ENCODE measurements around the gene NEK11. TPM values are rescaled to one million over a fixed set of nuclear protein-coding genes. Genes with fewer than 3 reads are reported as not detected.

The NEK11 gene
- total RNA-seq, 1 donor = 14.5 TPM

- peaks cover 22% of the 10 kb centered on the region for H3K36me3 ChIP-seq (ENCODE audit: insufficient read depth, low read length)
- no peaks in the 10 kb centered on the region for H3K9me3 ChIP-seq (ENCODE audit: low read depth, low read length)
- peaks cover 5% of the 10 kb centered on the region for H4K20me1 ChIP-seq (ENCODE audit: insufficient read depth, low read length)
- no peaks in the 10 kb centered on the region for H3K4me1 ChIP-seq (ENCODE audit: insufficient read depth, low read length)
- no peaks in the 10 kb centered on the region for H3K27me3 ChIP-seq (ENCODE audit: insufficient read depth, low read length)
- no peak overlapping the region for H2AFZ ChIP-seq (ENCODE audit: low read length)
- no peak overlapping the region for H3K4me2 ChIP-seq (ENCODE audit: insufficient read depth, low read length)
- H3K4me3 ChIP-seq (ENCODE audit: insufficient read depth, low read length) = no peak overlapping the region
- DNase-seq (ENCODE audit: insufficient read length, low spot score, missing footprints) = no peak
- TF ChIP-seq CTCF (IDR thresholded peaks at IDR 0.05; ENCODE audit: extremely low read depth, low read depth, low read length) = no peak
- peaks cover under 1% of the 10 kb centered on the region for H3K79me2 ChIP-seq (ENCODE audit: insufficient read depth, low read length)
- no peak overlapping the region for H3K27ac ChIP-seq (ENCODE audit: low read depth, low read length)
Measured at GRCh38 chr3:131387796-131388489, 361.3 kb downstream of the NEK11 start.

DNA sequence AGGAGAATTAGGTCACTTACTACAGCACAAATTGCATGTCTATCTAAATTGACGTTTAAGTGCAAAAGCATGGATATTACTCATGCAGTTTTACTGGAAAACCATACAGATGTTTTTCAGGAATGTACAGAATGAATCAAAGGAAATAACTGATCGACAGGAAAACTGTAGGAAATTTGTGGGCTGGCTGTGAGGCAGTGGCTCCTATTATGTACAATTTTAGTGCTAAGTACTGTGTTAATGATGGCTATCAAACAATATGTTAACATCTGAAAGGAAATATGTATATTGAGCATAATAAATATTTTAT lies 361.8 kb downstream of the NEK11 start:
- no peak for TF ChIP-seq CTCF (IDR thresholded peaks at IDR 0.05; ENCODE audit: extremely low read depth, low read depth, low read length)
- H3K9me3 ChIP-seq (ENCODE audit: low read depth, low read length) = no peaks in the 10 kb centered on the region
- H3K79me2 ChIP-seq (ENCODE audit: insufficient read depth, low read length) = no peaks in the 10 kb centered on the region
- DNase-seq (ENCODE audit: insufficient read length, low spot score, missing footprints) = no peak
- no peaks in the 10 kb centered on the region for H3K27me3 ChIP-seq (ENCODE audit: insufficient read depth, low read length)
- no peak overlapping the region for H2AFZ ChIP-seq (ENCODE audit: low read length)
- no peak overlapping the region for H3K4me3 ChIP-seq (ENCODE audit: insufficient read depth, low read length)
- no peaks in the 10 kb centered on the region for H3K4me1 ChIP-seq (ENCODE audit: insufficient read depth, low read length)
- peaks cover 5% of the 10 kb centered on the region for H4K20me1 ChIP-seq (ENCODE audit: insufficient read depth, low read length)
- H3K36me3 ChIP-seq (ENCODE audit: insufficient read depth, low read length) = peaks cover 22% of the 10 kb centered on the region
- no peak overlapping the region for H3K27ac ChIP-seq (ENCODE audit: low read depth, low read length)
- H3K4me2 ChIP-seq (ENCODE audit: insufficient read depth, low read length) = no peak overlapping the region

DNA sequence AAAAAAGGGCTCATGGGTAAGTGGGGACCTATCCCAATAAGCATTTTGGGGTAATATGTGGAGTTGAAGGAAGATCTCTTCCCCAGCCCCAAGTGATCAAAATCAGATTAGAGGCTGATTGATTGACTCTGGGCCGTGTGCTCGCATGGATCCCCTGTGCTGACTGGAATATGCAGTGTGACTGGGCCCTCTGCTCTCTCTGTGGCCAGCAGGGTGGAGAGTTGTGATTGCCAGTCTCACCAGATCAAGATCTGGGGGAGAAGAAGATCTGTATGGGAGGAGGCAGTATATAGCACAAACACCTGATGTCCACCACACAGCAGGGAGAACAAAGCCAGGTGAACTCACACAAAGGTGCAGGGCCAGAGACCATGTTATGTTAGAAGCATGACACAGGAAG lies 363.7 kb downstream of the NEK11 start:
- no peak overlapping the region for H3K4me3 ChIP-seq (ENCODE audit: insufficient read depth, low read length)
- H3K4me2 ChIP-seq (ENCODE audit: insufficient read depth, low read length) = no peak overlapping the region
- no peak for DNase-seq (ENCODE audit: insufficient read length, low spot score, missing footprints)
- H3K9me3 ChIP-seq (ENCODE audit: low read depth, low read length) = no peaks in the 10 kb centered on the region
- H3K27ac ChIP-seq (ENCODE audit: low read depth, low read length) = no peak overlapping the region
- peaks cover 5% of the 10 kb centered on the region for H4K20me1 ChIP-seq (ENCODE audit: insufficient read depth, low read length)
- H3K4me1 ChIP-seq (ENCODE audit: insufficient read depth, low read length) = no peaks in the 10 kb centered on the region
- H3K79me2 ChIP-seq (ENCODE audit: insufficient read depth, low read length) = no peaks in the 10 kb centered on the region
- peaks cover 6% of the 10 kb centered on the region for H3K36me3 ChIP-seq (ENCODE audit: insufficient read depth, low read length)
- no peak overlapping the region for H2AFZ ChIP-seq (ENCODE audit: low read length)
- H3K27me3 ChIP-seq (ENCODE audit: insufficient read depth, low read length) = no peaks in the 10 kb centered on the region
- TF ChIP-seq CTCF (IDR thresholded peaks at IDR 0.05; ENCODE audit: extremely low read depth, low read depth, low read length) = no peak

DNA sequence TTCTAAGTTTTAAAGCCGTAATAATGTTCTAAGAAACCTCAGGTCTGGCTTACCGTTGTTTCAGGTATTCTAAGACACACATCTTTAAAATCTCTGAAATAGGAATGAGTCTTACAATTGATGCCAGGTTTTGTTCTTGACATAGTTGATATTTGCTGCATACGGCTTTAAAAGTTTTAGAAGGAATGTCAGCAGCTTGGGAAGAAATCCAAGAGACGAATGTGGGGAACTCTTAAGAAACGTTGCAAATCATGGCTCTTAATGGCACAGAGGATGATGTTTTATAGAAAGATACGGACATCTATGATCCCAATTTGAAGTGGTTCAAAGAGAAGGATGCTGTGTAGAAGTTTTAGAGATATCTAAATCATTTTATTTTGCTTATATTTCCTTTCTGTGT lies 366.4 kb downstream of the NEK11 start:
- no peak for TF ChIP-seq CTCF (IDR thresholded peaks at IDR 0.05; ENCODE audit: extremely low read depth, low read depth, low read length)
- H3K36me3 ChIP-seq (ENCODE audit: insufficient read depth, low read length) = no peaks in the 10 kb centered on the region
- no peak for DNase-seq (ENCODE audit: insufficient read length, low spot score, missing footprints)
- no peaks in the 10 kb centered on the region for H3K9me3 ChIP-seq (ENCODE audit: low read depth, low read length)
- no peaks in the 10 kb centered on the region for H3K4me1 ChIP-seq (ENCODE audit: insufficient read depth, low read length)
- no peaks in the 10 kb centered on the region for H3K79me2 ChIP-seq (ENCODE audit: insufficient read depth, low read length)
- H3K27me3 ChIP-seq (ENCODE audit: insufficient read depth, low read length) = no peaks in the 10 kb centered on the region
- no peak overlapping the region for H3K27ac ChIP-seq (ENCODE audit: low read depth, low read length)
- no peak overlapping the region for H2AFZ ChIP-seq (ENCODE audit: low read length)
- H3K4me3 ChIP-seq (ENCODE audit: insufficient read depth, low read length) = no peak overlapping the region
- no peak overlapping the region for H3K4me2 ChIP-seq (ENCODE audit: insufficient read depth, low read length)
- H4K20me1 ChIP-seq (ENCODE audit: insufficient read depth, low read length) = no peaks in the 10 kb centered on the region

Measured in osteoblast (primary cell).